RPMI8226 (cell line): Measurements from ENCODE around the gene GCN1.

Source experiments
- DNase-seq: peaks from one replicate; pipeline ENCODE4 v3.0.0-alpha.2; 2015

GCN1 gene

DNA sequence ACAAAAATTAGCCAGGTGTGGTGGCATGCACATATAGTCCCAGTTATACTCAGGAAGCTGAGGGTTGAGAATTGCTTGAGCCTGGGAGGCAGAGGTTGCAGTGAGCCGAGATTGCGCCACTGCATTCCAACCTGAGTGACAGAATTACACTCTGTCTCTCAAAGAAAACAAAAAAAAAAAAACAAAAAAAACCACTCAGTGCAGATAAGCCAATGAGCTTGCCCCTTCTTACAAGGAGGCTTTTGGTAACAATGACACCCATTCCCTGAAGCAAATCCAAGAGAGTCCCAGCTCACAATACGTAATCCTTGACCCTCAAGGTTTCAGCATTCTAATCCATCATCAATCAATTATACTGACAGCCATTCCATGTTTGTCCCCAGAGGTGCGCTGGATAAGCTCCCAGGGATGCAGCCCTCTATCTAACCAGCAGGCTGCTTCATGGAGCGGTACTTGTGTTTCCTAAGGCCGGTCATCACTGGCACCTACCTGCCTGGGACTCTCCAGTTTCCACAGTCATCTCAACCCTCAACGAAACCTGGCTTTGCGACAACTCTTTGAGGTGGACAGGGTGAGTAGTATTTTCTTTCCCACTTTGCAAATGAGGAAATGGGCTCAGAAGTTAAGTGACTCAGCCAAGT lies 12.4 kb downstream of the GCN1 start:
- no peak for DNase-seq

DNA sequence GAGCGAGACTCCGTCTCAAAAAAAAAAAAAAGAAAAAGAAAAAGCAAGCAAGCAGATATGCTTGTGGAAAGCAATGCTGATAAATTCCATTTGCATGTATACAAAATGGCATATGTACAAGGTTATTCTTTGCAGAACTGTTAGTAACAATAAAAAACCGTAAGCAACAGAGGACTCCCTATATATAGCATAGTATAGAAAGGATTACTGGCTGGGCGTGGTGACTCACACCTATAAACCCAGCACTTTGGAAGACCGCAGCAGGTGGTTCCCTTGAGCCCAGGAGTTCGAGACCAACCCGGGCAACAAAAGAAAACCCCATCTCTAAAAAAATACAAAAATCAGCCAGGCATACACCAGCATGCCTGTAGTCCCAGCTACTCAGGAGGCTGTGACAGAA lies 13.5 kb downstream of the GCN1 start:
- DNase-seq, result no peak

DNA sequence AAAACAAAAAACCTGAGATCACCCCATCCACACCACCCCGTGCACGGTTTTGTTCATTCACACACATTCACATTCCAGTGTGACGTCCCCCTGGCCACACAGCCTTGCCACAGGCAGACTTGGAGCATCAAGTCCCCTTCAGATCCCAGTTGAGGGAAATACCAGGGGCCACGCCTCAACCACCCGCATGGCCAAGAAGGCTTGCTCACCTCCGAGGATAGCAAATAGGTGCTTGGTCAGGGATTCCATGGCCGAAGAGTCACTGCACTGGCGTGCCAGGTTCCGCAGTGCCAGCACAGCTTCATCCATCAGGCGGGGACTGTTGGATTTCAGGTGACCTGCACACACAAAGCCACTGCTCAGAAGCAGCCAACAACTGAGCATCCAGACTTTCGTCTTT lies 19.0 kb downstream of the GCN1 start:
- DNase-seq, result no peak

DNA sequence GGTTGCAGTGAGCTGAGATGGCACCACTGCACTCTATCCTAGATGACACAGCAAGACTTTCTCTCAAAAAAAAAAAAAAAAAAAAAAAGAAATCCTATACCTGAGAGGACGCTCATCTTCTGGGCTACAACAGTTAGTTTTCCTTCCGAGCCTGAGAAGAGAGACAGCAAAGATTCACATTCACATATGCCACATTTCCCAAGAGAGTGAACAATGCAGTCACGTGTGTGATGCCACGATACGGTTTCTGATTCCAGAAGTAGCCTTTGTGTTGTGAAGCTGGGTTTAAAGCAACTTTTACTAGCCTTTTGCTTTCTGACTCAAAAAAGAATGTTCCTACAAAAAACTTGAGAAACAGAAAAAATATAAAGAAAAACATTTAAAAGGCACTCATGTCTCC lies 19.5 kb downstream of the GCN1 start:
- no peak for DNase-seq

DNA sequence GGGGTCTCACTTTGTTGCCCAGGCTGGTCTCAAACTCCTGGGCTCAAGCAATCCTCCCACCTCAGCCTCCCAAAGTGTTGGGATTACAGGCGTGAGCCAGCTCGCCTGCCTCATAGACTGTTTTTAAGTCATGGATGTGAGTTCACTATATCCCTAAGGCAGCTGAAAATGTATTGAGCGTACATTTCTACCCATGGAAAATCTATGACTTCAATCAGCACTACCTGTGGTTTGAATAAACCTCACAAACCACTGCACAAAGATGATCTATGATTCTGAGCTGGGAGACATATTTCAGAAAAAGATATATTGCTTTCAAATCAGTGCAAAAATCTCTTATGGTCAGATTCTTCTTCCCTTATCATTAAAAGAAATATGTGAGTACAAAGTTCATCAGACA lies 22.5 kb downstream of the GCN1 start:
- DNase-seq, result no peak

DNA sequence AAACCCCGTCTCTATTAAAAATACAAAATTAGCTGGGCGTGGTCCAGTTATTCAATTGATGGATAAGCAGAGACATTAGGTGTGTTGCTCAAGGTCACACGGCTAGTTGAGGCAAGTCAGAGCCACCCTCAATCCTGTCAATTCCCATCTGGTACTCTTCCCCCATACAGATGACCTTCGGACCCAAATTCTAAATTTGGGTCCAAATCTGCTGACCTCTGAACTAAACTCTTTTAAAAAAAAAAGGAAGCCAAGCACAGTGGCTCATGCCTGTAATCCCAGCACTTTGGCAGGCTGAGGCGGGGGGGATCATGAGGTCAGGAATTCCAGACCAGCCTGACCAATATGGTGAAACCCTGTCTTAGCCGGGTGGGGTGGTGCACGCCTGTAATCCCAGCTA lies 23.9 kb downstream of the GCN1 start:
- no peak for DNase-seq

DNA sequence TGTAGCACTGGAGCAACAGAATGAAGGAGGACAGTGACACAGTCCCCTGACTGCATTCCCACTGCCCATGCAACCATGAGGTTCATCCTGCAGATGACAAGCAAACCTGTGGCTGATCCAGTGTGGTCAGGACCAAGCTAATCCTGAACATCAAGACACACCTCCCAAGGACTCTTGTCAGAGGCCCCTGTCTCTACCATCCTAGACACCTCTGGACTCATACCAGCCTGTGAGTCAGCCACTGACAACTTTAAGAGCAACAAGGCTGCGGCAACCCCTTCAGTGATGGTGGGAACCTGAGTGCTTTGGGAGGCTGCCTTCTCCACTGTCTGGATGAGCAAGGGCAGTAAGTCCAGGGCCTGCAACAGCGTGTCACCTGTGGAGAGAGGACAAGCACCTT lies 24.6 kb downstream of the GCN1 start:
- no peak for DNase-seq

DNA sequence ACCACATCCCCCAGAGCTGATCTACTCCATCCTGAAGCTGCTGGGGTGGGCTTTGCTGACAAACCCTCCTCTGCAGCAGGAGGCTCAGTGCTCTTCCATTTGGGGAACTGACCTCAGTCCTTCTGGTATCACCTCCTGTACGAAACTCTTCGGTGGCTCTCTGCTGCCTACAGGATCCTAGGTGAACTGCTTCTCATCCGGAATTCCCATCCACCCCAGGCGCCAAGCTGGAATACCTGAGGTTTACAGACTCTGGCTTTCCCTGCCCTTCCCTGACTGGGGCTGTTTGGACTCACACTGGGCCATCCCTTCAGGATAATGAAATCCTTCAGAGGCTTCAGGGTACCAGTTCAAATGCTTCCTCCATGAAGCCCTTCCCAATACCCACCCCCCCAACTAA lies 26.2 kb downstream of the GCN1 start:
- DNase-seq, result no peak

DNA sequence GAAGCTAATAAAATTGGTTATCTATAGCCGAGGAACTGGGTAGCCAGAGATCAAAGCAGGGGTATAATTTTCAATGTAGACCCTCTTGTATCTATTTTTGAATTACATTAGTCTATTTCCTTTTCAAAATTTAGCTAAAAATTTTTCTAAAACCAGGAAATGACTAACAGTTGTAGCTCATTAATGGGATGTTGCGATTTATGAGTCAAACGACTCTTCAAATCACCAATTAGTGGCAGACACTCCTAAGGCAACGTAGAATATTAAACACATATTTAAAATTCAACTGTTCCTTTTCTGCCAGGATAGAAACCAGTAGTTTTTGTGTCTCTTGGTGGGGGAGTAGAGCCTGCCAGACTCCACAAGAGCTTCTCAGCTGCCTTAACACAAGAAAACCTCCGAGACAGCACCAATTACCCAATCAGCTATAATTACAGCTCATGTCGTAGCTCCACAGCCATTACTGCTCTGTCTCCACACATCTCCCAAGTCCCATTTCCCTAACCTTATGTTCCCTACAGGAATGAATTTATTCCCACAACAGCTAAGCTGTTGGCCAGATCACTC lies 26.9 kb downstream of the GCN1 start:
- DNase-seq, result no peak

DNA sequence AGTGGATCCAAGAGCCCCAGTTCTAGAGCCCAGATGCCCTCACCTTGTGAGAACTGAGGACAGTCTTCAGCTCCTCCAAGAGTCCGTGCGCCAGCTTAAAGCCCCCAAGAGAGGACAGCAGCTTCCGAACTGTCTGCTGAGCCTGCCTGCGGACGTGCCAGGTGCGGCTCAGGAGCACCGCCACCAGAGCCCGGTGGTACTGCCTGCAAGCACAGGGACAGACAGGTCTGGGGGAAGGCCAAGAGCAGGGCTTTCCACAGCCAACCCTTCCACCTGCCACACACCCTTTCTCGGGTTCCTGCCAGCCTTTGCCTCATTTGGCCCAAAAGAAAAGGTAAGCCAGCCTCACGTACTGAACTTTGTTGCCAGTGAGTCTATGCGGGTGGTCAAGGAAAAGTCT lies 30.2 kb downstream of the GCN1 start:
- no peak for DNase-seq

DNA sequence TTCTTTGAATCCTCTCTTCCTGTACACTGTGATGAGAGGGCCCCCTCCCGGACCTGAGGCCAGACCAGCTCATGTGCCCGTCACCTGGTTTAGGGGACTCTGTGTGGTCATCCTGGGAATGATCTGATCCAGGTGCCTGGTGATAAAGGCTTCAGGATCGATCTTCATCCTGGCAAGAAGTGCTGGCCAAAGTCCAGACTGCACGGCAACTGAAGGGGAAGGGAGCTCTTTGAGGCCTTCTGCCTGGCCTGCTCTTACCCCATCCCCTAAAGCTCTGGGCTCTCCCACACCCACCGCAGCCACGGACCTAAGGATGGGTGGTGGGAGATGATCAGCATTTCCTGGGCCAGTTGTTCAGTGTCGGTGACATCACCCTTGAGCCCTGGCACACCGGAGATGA lies 31.8 kb downstream of the GCN1 start:
- no peak for DNase-seq

DNA sequence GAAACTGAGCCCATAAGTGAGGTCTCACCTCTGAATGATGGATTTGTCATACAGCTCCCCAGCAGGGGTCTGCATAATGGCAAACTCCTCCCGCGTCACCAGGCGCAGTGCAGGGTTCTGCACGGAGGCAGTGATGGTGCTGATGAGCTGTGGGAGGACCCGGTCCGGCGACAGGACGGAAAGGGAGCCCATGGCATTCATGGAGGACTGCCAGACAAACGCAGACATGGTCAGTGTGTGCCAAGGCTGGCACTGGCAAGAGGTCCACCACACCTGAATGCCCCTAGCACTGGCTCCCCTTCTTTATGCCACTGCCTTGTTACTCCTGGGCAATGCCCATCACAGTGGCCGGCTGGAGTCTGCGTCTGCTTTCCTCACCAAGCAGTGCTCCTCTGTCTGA lies 32.7 kb downstream of the GCN1 start:
- DNase-seq, result no peak

DNA sequence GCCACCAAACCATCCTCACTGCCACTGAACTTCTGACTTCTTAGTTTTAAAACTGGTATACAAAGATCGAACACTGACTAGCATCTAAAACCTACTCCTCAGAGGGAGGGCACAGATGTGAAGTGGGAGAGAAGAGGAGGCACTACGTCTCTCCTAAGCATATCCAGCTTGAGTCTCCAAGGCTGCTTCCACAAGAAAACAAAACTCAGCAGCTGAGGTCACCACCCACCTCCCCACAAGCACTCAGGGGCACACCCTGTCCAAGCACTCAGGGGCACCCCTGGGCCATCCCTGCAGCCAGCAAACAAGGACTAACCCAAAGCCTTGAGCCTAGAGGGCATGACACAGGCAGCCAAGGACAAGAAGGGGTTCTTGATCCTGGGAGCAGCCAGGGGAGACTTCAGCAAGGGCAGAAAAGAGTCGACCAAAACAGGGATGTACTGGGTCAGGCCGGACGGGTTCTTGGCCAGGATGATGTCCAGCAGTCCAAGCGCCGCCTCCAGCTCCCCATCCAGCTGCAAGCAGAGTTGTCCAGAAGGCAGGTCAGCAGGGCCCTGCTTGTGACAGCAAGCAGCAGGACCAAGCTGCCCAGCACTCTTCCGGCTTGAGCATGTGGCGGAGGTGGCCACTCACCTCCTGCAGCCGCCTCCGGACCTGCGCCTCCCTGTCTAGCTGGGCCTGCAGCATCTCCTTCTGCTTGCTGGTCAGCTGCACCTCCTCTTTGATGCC lies 34.8 kb downstream of the GCN1 start:
- DNase-seq, result no peak

DNA sequence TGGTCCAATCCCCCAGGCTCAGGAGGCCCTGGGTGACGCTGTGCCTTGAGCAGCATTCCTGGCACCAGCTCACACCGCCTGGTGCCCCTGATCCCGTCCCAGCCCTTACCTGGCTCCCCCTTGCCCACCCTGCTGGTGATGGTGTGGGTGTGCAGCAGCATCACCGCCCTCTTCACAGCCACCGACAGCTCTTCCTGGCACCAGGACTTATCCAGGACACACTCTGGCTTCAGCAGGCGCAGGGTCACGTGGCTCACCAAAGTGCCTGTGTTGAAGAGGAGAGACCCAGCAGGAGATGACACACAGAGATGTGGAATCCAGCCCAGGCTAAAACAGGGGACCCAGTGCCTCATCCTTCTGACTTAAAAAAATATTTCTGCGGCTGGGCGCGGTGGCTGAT lies 36.2 kb downstream of the GCN1 start:
- DNase-seq, result no peak

DNA sequence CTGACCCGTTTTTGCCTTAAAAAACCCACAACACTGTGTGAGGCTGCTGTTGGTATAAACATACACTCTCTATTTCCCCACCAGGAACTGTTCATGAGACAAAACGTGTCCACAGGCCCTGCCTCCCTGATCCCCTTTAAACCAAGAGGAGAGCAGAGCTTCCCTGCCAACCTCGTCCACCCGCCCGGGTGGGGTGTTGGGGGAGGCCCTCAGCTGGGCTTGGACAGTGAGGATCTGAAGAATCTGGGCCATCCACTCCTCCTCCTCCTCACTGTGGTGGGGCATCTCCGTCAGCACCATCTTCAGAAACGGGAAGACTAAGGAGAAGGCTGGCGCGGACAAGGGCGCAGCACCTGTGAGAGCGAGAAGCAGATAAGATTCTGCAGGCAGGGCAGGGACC lies 36.8 kb downstream of the GCN1 start:
- DNase-seq, result no peak

DNA sequence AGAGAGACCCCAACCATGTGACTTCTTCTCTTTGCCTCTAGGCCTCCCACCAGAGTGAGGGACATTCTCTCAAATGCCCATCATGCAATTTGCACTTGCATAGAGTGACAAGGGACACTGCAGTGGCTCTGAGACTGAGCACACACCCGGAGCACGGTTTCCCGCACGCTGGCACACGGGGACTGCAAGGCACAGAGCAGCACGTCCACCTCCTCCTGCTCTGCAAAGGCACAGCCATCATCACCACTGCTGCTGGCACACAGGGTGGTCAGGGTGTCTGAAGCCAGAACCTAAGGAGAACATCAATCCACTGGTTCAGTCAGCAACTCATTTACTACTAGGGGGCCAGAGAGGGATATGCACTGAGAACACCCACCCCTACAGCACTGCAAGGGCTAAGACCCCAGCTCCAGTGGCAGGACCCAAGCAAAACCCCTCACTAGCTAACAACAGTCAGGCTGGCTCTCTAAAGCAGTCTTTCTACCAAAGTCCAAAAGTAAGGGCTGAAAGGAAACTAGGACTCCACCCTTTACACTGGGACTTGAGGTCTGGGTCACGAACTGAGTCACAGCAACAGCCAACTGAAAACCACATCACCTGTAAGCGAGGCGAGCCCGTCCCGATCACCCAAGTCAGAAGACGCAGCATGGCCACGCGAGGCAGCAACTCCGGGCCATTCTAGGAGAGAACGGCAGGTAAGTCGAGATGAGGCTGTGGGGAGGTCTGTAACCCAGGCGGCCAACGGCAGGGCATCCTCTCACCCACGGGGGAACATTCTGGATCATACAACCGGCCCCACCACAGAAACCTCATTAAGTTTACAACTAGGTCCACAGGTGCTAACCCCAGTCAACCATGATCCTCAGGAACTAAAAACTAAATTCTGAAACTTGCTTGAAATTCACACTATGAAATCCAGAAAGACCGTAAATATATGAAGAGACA lies 37.9 kb downstream of the GCN1 start:
- DNase-seq, result no peak

DNA sequence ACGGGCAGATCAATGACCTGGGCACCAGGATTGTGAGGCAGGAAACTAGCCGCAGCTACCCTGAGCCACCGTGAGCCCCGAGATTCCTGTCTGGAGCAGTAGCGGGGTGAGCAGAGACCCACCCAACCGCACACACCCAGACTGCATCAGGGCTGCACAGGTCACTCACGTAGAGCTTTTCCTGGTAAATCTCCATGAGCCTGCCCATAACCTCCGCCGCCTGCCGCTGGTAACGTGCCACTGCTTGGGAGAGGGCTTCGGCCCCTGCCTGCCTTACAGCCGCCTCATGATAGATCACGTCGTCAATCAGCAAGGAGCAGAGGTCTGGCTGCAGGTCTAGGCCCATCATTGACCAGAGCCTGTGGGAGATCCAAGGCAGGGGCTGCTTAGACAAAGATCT lies 39.4 kb downstream of the GCN1 start:
- no peak for DNase-seq

DNA sequence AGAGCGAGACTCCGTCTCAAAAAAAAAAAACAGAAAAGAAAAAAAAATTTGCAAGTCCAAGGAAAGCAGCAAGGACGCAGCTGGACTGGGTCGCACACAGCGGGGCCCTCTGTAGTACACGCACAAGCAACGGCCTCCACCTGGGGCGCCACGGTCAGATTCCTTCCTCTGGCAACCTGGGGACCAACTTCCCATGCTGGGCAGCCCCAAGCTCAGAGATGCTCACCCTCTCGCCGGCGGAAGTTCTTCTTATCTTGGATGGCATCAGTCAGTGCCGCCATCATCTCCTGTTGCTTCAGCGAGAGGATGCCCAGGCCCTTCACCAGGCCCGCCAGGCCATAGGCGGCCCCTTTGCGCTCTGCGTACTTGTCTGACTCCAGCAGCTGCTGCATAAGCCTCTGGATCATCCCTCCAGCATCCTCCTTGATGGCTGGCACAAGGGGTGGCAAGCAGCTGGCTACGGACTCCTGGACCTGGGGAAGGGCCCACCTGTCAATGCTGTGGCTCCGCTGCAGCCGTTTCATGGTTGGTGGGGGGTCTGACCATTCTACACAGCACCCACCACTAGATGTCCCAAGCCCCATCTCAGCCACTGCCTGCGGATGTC lies 43.5 kb downstream of the GCN1 start:
- no peak for DNase-seq

DNA sequence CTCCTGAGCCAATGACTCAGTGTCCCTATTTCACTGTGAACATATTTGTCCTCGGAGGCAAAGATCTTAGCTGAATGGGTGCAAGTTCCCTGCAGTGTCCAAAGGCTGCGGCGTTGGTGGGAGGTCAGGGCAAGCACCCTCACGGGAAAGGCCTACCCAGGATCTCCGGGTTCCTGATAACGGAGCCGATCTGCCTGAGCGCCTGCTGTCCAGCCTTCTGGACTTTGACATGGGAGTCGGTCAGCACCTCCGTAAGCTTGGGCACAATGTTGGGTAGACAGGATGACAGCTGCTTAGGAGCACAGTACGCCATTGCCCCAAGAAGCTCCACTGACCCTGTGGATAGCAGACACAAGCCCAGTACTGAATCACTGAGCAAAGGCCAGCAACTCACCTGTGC lies 46.5 kb downstream of the GCN1 start:
- no peak for DNase-seq

DNA sequence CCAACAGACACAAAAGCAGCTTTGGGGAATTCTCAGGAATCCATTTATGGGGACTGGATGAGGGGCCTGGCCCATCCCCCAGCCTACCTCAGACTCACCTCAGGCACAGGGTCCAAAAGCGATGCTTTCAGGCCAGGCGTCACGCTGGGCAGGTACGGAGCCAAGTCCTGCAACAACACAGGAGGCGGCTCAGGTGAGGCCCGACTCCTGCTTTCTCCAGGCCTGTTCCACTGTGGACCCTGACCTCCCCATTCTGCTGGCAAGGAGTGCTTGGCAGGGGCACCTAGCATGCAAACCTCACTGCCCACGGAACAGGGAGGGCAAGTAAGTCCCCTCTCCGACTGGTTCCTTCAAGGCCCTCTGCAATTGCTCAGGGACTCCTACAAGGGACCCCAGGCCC lies 49.4 kb downstream of the GCN1 start:
- DNase-seq, result no peak

DNA sequence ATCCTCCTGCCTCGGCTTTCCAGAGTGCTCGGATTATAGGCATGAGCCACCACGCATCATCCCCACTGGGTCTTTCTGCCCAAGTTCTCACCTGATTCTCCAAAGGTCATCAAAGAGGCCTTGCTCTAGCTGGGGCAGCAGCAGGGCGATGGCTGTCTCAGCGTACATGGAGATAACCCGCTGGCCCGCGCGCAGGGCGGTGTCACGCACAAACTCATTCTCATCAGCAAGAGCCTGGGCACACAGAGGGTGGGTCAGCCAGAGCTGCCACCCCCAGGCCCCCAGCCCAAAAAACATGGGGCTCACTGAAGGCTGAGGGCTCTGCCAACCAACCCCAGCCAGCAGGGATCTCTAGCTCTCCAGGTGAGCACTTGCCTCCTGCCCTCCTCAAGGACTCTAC lies 50.3 kb downstream of the GCN1 start:
- no peak for DNase-seq

DNA sequence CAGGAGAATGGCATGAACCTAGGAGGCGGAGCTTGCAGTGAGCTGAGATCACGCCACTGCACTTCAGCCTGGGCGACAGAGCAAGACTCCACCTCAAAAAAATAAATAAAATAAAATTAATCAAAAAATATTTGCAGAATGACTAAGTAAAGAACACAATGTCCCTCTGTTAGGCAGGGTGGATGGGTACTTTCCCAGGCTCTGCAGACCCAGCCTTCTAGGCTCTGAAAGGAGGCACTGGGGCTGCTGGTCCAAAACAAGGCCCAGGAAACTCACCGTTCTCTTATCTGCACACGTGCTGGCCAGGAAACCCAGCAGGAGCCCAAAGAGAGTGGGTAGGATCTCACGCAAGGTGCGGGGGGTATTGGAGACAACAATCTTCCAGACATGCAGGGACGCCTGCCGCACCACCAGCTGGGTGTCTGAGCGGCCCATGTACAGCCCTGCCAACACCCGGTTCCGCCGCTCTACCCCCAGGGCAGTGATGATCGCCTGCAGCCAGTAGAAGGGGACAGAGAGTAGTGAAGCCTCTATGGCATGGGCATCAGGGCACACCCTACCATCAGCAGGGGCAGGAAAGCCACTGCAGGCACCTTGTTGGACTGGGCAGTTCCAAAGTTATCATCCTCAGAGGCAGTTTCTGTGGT lies 52.2 kb downstream of the GCN1 start:
- no peak for DNase-seq

DNA sequence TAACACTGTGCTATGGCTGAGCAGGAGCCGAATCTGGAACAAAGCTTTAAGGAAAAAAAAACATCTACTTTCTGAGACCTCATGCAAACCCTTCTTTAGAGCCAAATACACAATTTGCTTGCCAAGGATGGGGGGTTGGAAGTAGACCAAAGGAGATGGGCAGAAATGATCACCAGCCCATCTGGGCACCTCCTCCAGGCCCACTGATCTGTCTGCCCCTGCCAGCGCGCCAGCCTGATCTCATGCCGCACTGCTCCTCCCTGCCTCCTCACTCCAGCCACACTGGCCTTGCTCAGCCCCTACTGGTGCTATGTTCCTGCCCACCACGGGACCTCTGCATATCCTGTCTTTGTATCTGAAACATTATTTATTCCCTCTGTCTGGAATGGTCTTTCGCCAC lies 53.2 kb downstream of the GCN1 start:
- DNase-seq, result no peak
